ENCODE data around the gene SRRM3. TPM values are rescaled to one million over a fixed set of nuclear protein-coding genes. Genes with fewer than 3 reads are reported as not detected.

SRRM3 gene
- total and polyA plus RNA-seq, 9 of the 15 experiments (the other 6 are each of a cell fraction or from before 2014, with no cell fraction given) = 0.04 to 0.91 (median 0.46) TPM; not detected in 2

GRCh38 chr7:76201732-76202665, at the start of gene SRRM3 (continued):
- TF ChIP-seq E2F3 (CRISPR knock-in tag; IDR thresholded peaks at IDR 0.05) (peak; percentile 32; the same call in 1 of the 2 replicates), TBP (optimal IDR thresholded peaks at IDR 0.05; ENCODE audit: low read depth, low read length) (peak; percentile 21), ZKSCAN1 (IDR thresholded peaks at IDR 0.05; ENCODE audit: low read depth, low read length) (0 out of 2 replicates have a peak, but pooled peaks have one; percentile 38), MYNN (IDR thresholded peaks at IDR 0.05) (peak; percentile 28; the same call in 1 of the 2 replicates), MYNN (CRISPR knock-in tag; IDR thresholded peaks at IDR 0.05) (no peak), MEIS2 (IDR thresholded peaks at IDR 0.05; ENCODE audit: partially characterized antibody) (no peak), IRF2 (CRISPR knock-in tag; IDR thresholded peaks at IDR 0.05) (peak; percentile 82; the same call in 1 of the 2 replicates), ZNF146 (CRISPR knock-in tag; IDR thresholded peaks at IDR 0.05; ENCODE audit: unreplicated experiment) (peak; percentile 48), ZBTB40 (IDR thresholded peaks at IDR 0.05) (0 out of 2 replicates have a peak, but pooled peaks have one; percentile 30), ZBTB40 (CRISPR knock-in tag; IDR thresholded peaks at IDR 0.05) (no peak), ATF3 (IDR thresholded peaks at IDR 0.05) (no peak), ATF3 (CRISPR knock-in tag; conservative IDR thresholded peaks at IDR 0.05) (peak; percentile 73; the same call in 1 of the 2 replicates), NEUROD1 (IDR thresholded peaks at IDR 0.05; ENCODE audit: borderline replicate concordance, low read depth, low read length, partially characterized antibody) (peak; percentile 52), ATF2 (CRISPR knock-in tag; IDR thresholded peaks at IDR 0.05) (peak; percentile 63; the same call in 1 of the 2 replicates)

Measured in K562 (cell line).